ENCODE data around the gene EPB41L2.

The EPB41L2 gene

DNA sequence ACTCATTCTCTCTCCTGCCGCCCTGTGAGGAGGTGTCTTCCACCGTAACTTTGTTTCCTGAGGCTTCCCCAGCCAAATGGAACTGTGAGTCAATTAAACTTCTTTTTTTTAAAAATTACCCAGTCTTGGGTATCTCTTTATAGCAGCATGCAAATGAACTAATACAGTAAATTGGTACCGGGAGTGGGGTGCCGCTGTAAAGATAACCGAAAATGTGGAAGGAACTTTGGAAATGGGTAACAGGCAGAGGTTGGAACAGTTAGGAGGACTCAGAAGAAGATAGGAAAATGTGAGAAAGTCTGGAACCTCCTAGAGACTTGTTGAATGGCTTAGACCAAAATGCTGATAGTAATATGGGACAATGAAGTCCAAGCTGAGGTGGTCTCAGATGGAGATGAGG lies 55.8 kb downstream of the EPB41L2 start:
- H3K27ac ChIP-seq (ENCODE audit: low read length) = no peak overlapping the region
- H3K79me2 ChIP-seq (ENCODE audit: low read length) = no peaks in the 10 kb centered on the region
- no peaks in the 10 kb centered on the region for H3K4me1 ChIP-seq (ENCODE audit: low read length)
- no peaks in the 10 kb centered on the region for H3K9me3 ChIP-seq (ENCODE audit: insufficient read depth, low read length)
- H3K36me3 ChIP-seq (replicated peaks; ENCODE audit: low read depth, low read length) = no peaks in the 10 kb centered on the region
- H3K4me3 ChIP-seq (ENCODE audit: low read length) = no peak overlapping the region
- no peak overlapping the region for H3K9ac ChIP-seq (ENCODE audit: low read length)
- no peak overlapping the region for H2AFZ ChIP-seq (ENCODE audit: low read depth, low read length)
- no peak overlapping the region for H3K4me2 ChIP-seq (ENCODE audit: low read length)
- no peaks in the 10 kb centered on the region for H4K20me1 ChIP-seq (ENCODE audit: insufficient read depth, low read length)
- H3K27me3 ChIP-seq (ENCODE audit: low read depth, low read length) = no peaks in the 10 kb centered on the region
- TF ChIP-seq CTCF (IDR thresholded peaks at IDR 0.05; ENCODE audit: low read depth, low read length) (no peak), EZH2phosphoT487 (IDR thresholded peaks at IDR 0.05; ENCODE audit: low read depth) (no peak)

GRCh38 chr6:131005439-131006016 lies 57.5 kb downstream of the EPB41L2 start:
- H3K79me2 ChIP-seq (ENCODE audit: low read length) = no peaks in the 10 kb centered on the region
- H2AFZ ChIP-seq (ENCODE audit: low read depth, low read length) = no peak overlapping the region
- no peaks in the 10 kb centered on the region for H4K20me1 ChIP-seq (ENCODE audit: insufficient read depth, low read length)
- H3K36me3 ChIP-seq (replicated peaks; ENCODE audit: low read depth, low read length) = no peaks in the 10 kb centered on the region
- no peaks in the 10 kb centered on the region for H3K27me3 ChIP-seq (ENCODE audit: low read depth, low read length)
- H3K4me3 ChIP-seq (ENCODE audit: low read length) = no peak overlapping the region
- TF ChIP-seq CTCF (IDR thresholded peaks at IDR 0.05; ENCODE audit: low read depth, low read length) (no peak), EZH2phosphoT487 (IDR thresholded peaks at IDR 0.05; ENCODE audit: low read depth) (no peak)
- H3K4me2 ChIP-seq (ENCODE audit: low read length) = no peak overlapping the region
- H3K9ac ChIP-seq (ENCODE audit: low read length) = no peak overlapping the region
- no peaks in the 10 kb centered on the region for H3K9me3 ChIP-seq (ENCODE audit: insufficient read depth, low read length)
- no peak overlapping the region for H3K27ac ChIP-seq (ENCODE audit: low read length)
- H3K4me1 ChIP-seq (ENCODE audit: low read length) = no peaks in the 10 kb centered on the region

DNA sequence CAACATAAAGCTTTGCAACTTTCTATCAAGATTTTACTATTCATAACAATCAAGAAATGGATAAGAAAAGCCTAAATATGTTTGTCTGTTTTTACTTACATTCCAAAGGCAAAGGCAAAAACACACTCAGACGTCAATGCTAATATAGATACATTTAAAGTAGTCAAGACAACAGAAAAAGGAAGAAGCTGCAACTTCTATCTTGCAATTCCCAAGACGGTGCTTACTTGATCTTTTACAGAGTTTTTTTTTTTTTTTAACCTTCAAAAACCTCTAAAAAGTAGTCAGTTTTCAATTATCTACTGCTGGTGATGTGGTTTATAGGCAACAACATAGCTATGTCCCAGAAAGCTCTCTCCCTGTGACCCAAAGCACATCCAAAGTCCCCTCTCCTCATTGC lies 58.1 kb downstream of the EPB41L2 start:
- Histone ChIP-seq H3K9me3 (ENCODE audit: insufficient read depth, low read length) (no peaks in the 10 kb centered on the region), H3K4me3 (ENCODE audit: low read length) (no peak overlapping the region), H2AFZ (ENCODE audit: low read depth, low read length) (no peak overlapping the region), H3K4me1 (ENCODE audit: low read length) (no peaks in the 10 kb centered on the region), H3K9ac (ENCODE audit: low read length) (no peak overlapping the region), H3K79me2 (ENCODE audit: low read length) (no peaks in the 10 kb centered on the region), H3K27me3 (ENCODE audit: low read depth, low read length) (no peaks in the 10 kb centered on the region), H3K4me2 (ENCODE audit: low read length) (no peak overlapping the region), H3K27ac (ENCODE audit: low read length) (no peak overlapping the region), H4K20me1 (ENCODE audit: insufficient read depth, low read length) (no peaks in the 10 kb centered on the region), H3K36me3 (replicated peaks; ENCODE audit: low read depth, low read length) (no peaks in the 10 kb centered on the region)
- TF ChIP-seq CTCF (IDR thresholded peaks at IDR 0.05; ENCODE audit: low read depth, low read length) (no peak), EZH2phosphoT487 (IDR thresholded peaks at IDR 0.05; ENCODE audit: low read depth) (no peak)

DNA sequence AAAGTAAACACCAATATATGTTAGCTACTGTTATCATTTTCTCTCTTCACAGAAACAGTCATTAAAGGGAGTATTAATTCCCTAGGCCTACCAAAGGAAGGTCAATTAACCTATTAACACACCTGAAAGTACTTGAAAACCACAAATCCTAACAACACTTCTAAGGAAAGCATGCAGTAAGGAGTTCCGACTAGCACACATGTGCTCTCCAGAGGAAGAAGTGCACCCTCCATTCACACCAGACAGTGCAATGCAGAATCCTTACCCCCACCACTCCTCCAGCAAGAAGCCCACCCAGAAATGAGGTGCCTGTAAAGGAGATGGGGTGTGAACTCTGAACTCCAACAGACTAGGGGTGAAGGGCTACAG lies 58.7 kb downstream of the EPB41L2 start:
- no peak overlapping the region for H3K4me3 ChIP-seq (ENCODE audit: low read length)
- H3K9me3 ChIP-seq (ENCODE audit: insufficient read depth, low read length) = no peaks in the 10 kb centered on the region
- H3K9ac ChIP-seq (ENCODE audit: low read length) = no peak overlapping the region
- no peak overlapping the region for H3K4me2 ChIP-seq (ENCODE audit: low read length)
- H4K20me1 ChIP-seq (ENCODE audit: insufficient read depth, low read length) = no peaks in the 10 kb centered on the region
- H3K79me2 ChIP-seq (ENCODE audit: low read length) = no peaks in the 10 kb centered on the region
- no peak overlapping the region for H2AFZ ChIP-seq (ENCODE audit: low read depth, low read length)
- no peaks in the 10 kb centered on the region for H3K36me3 ChIP-seq (replicated peaks; ENCODE audit: low read depth, low read length)
- TF ChIP-seq EZH2phosphoT487 (IDR thresholded peaks at IDR 0.05; ENCODE audit: low read depth) = no peak
- TF ChIP-seq CTCF (IDR thresholded peaks at IDR 0.05; ENCODE audit: low read depth, low read length) = no peak
- H3K4me1 ChIP-seq (ENCODE audit: low read length) = no peaks in the 10 kb centered on the region
- no peaks in the 10 kb centered on the region for H3K27me3 ChIP-seq (ENCODE audit: low read depth, low read length)
- H3K27ac ChIP-seq (ENCODE audit: low read length) = no peak overlapping the region
